GM12878 (cell line): ENCODE data around the gene CENPQ. TPM values are rescaled to one million over a fixed set of nuclear protein-coding genes. Genes with fewer than 3 reads are reported as not detected.

ENCODE experiments used
- ATAC-seq: fragments of 200-7000 bp; cut with Tn5 transposase; 3 replicates; pipeline ENCODE4 v1.9.1; 2020; ENCODE audit warnings: mild to moderate bottlenecking, moderate library complexity
- BruUV-seq: library from RNA; stranded (reverse); fragments of 400-500 nt; replicated peaks from 2 replicates; lab custom pipeline; 2021; lab: Mats Ljungman, UMichigan
- CTCF ChIA-PET: fragments of 300-600 bp; sonication (Branson Sonifier 250); formaldehyde crosslinking; extraction: SDS; loops from one replicate; lab custom pipeline; 2021; ENCODE audit warnings: inconsistent platforms; lab: Yijun Ruan, JAX
- POLR2A ChIA-PET: fragments of 350-600 bp; formaldehyde crosslinking; extraction: SDS; loops from one replicate; lab custom pipeline; 2021; ENCODE audit warnings: inconsistent platforms; lab: Charles Lee
- RAD21 ChIA-PET: fragments of 300-600 bp; sonication (Branson Sonifier 250); formaldehyde crosslinking; loops from one replicate; lab custom pipeline; 2023; ENCODE audit warnings: antibody characterized with exemption; ENCODE audit not compliant: unreplicated experiment; lab: Charles Lee
- SMC1A ChIA-PET: fragments of 300-600 bp; sonication (Branson Sonifier 250); formaldehyde crosslinking; loops from one replicate; lab custom pipeline; 2023; ENCODE audit not compliant: unreplicated experiment, uncharacterized antibody; lab: Charles Lee
- DNase-seq: peaks from one replicate; pipeline ENCODE4 v3.0.0-alpha.2; 2011; ENCODE audit warnings: low read depth, low spot score
- FAIRE-seq: peaks from 3 replicates; lab custom pipeline; 2011; peaks lifted over from hg19 to GRCh38; lab: Jason Lieb, UNC
- H2AFZ ChIP-seq: 2 replicates; pipeline ENCODE4 v1.6.0; 2011; ENCODE audit warnings: low read depth, low read length, control low read depth; ENCODE audit not compliant: control insufficient read depth
- H3K27ac ChIP-seq: 2 replicates; pipeline ENCODE4 v1.5.1; 2011; ENCODE audit warnings: control low read depth; ENCODE audit not compliant: control insufficient read depth, insufficient read depth
- H3K27me3 ChIP-seq, 2 experiments: replicated peaks in 1 of 2; 2 replicates each; pipeline versions ENCODE4 v1.6.0 to v1.6.1; 2011; ENCODE audit warnings: low read length in 1 of 2; ENCODE audit not compliant: control insufficient read depth in 2 of 2, insufficient read depth in 2 of 2
- H3K36me3 ChIP-seq, 2 experiments: 2 replicates each; pipeline ENCODE4 v1.5.1; 2011; ENCODE audit warnings: low read length in 1 of 2; ENCODE audit not compliant: control insufficient read depth in 2 of 2, insufficient read depth in 2 of 2
- H3K4me1 ChIP-seq: 2 replicates; pipeline ENCODE4 v1.6.1; 2011; ENCODE audit warnings: mild to moderate bottlenecking, low read length, moderate library complexity, mixed read lengths; ENCODE audit not compliant: control insufficient read depth, insufficient read depth
- H3K4me2 ChIP-seq: 2 replicates; pipeline ENCODE4 v1.6.0; 2011; ENCODE audit warnings: control low read depth; ENCODE audit not compliant: control insufficient read depth, insufficient read depth
- H3K4me3 ChIP-seq: fragments of 200-600 bp; sonication (generic); 2 replicates; pipeline ENCODE4 v1.5.1; 2016
- H3K79me2 ChIP-seq: 2 replicates; pipeline ENCODE4 v1.6.0; 2011; ENCODE audit warnings: low read length; ENCODE audit not compliant: control insufficient read depth, insufficient read depth
- H3K9ac ChIP-seq: 2 replicates; pipeline ENCODE4 v1.8.0; 2011; ENCODE audit warnings: low read length, control low read depth, mixed read lengths; ENCODE audit not compliant: control insufficient read depth, insufficient read depth
- H3K9me3 ChIP-seq: replicated peaks from 3 replicates; pipeline ENCODE4 v1.5.1; 2011; ENCODE audit warnings: mild to moderate bottlenecking, low read length; ENCODE audit not compliant: control insufficient read depth, insufficient read depth
- H4K20me1 ChIP-seq: 2 replicates; pipeline ENCODE4 v1.6.0; 2011; ENCODE audit not compliant: control insufficient read depth, insufficient read depth
- BACH1 ChIP-seq: fragments of 450-650 bp; IDR thresholded peaks from 2 replicates; pipeline ENCODE4 v1.6.1; 2017; ENCODE audit warnings: mild to moderate bottlenecking, borderline replicate concordance
- BCL11A ChIP-seq: IDR thresholded peaks from 2 replicates; pipeline ENCODE4 v1.6.1; 2011; ENCODE audit warnings: low read depth, low read length
- BRCA1 ChIP-seq: IDR thresholded peaks from 2 replicates; pipeline ENCODE4 v1.6.1; 2011; ENCODE audit warnings: low read depth, low read length, improper control_type of control experiment
- E2F8 ChIP-seq: fragments of 450-650 bp; IDR thresholded peaks from 2 replicates; pipeline ENCODE4 v1.6.1; 2018; ENCODE audit warnings: mild to moderate bottlenecking, low read depth, moderate library complexity; ENCODE audit not compliant: partially characterized antibody
- E4F1 ChIP-seq: fragments of 450-650 bp; IDR thresholded peaks from 2 replicates; pipeline ENCODE4 v1.6.1; 2018; ENCODE audit warnings: borderline replicate concordance, mild to moderate bottlenecking; ENCODE audit not compliant: partially characterized antibody
- IKZF1 ChIP-seq: fragments of 450-650 bp; conservative IDR thresholded peaks from 2 replicates; pipeline ENCODE4 v1.6.1; 2017; ENCODE audit warnings: antibody characterized with exemption, mild to moderate bottlenecking
- IKZF2 ChIP-seq, 2 experiments: fragments of 450-650 bp; IDR thresholded peaks; 2 replicates each; pipeline ENCODE4 v1.6.1; 2017; ENCODE audit warnings: mild to moderate bottlenecking in 2 of 2, moderate library complexity in 2 of 2
- JUND ChIP-seq: IDR thresholded peaks from 2 replicates; pipeline ENCODE4 v1.6.1; 2012; ENCODE audit warnings: low read depth, mild to moderate bottlenecking, low read length, improper control_type of control experiment, moderate library complexity
- KAT2A ChIP-seq: conservative IDR thresholded peaks from 2 replicates; pipeline ENCODE4 v1.6.1; 2011; ENCODE audit warnings: low read depth, low read length; ENCODE audit not compliant: control insufficient read depth
- KLF5 ChIP-seq: fragments of 450-650 bp; IDR thresholded peaks from 2 replicates; pipeline ENCODE4 v1.6.1; 2014; ENCODE audit warnings: mild to moderate bottlenecking; ENCODE audit not compliant: partially characterized antibody
- NFYA ChIP-seq: IDR thresholded peaks from 2 replicates; pipeline ENCODE4 v1.6.1; 2011; ENCODE audit warnings: low read depth, mild to moderate bottlenecking, low read length, improper control_type of control experiment, borderline replicate concordance
- POLR2AphosphoS5 ChIP-seq: IDR thresholded peaks from 2 replicates; pipeline ENCODE4 v1.6.1; 2011; ENCODE audit warnings: mild to moderate bottlenecking, low read length, inconsistent platforms
- SP1 ChIP-seq: IDR thresholded peaks from one replicate; pipeline ENCODE4 v1.6.1; 2011; ENCODE audit warnings: low read depth, low read length
- ZBED1 ChIP-seq: IDR thresholded peaks from 2 replicates; pipeline ENCODE4 v1.6.1; 2016; ENCODE audit warnings: borderline replicate concordance
- ZZZ3 ChIP-seq: IDR thresholded peaks from 2 replicates; pipeline ENCODE4 v1.6.1; 2011; ENCODE audit warnings: low read depth; ENCODE audit not compliant: control insufficient read depth, insufficient read length
- WGBS: methylation state at CpG from one replicate; pipeline ENCODE4 v1.1.6; 2016; ENCODE audit warnings: low lambda C conversion rate; ENCODE audit not compliant: insufficient replicate concordance, insufficient coverage; ENCODE audit errors: missing lambda C conversion rate; 5-methylcytosine and 5-hydroxymethylcytosine counted together
- in situ Hi-C: fragments of 300-500 bp; cut with MboI; formaldehyde crosslinking; loops from 9 replicates; pipeline ENCODE4 v1.14.3; 2018; ENCODE audit warnings: mixed read lengths
- intact Hi-C: fragments of 100-400 bp; cut with micrococcal nuclease; formaldehyde crosslinking; loops from one replicate; pipeline ENCODE4 v1.14.2; 2022; ENCODE audit not compliant: unreplicated experiment
- polyA plus RNA-seq, 11 experiments: library from polyadenylated mRNA; depleted of rRNA in 4 of 11; unstranded in 6 of 11; stranded (reverse) in 5 of 11; fragments of >200 nt; fragmentation: Nextera tagmentation in 4 of 11; fragmentation: Illumina TruSeq in 1 of 11; extraction: Ambion mirVana in 4 of 11; extraction: Trizol in 1 of 11; gene quantifications; 1 replicate in 1 of 11; 2 replicates in 10 of 11; pipeline versions ENCODE4 v1.2.1 to v1.2.3, GENCODE V29; 2011 to 2016; ENCODE audit warnings: inconsistent platforms in 2 of 11, missing spikeins in 2 of 11, low read depth in 1 of 11
- total RNA-seq, 4 experiments: library from RNA; depleted of rRNA in 3 of 4; stranded (reverse); fragments of >200 nt in 3 of 4; fragmentation: Illumina TruSeq in 1 of 4; extraction: Trizol in 1 of 4; gene quantifications; 2 replicates each; pipeline versions ENCODE4 v1.2.1 to v1.2.3, GENCODE V29; 2013 to 2021

CENPQ gene
- total and polyA plus RNA-seq, 10 of the 15 experiments (the other 5 are each of a cell fraction or from before 2014, with no cell fraction given): 7.4 to 34.2 (median 17.8) TPM

GRCh38 chr6:49535795-49536194 is 72.6 kb downstream of the CENPQ start:
- H3K27ac ChIP-seq: no peak overlapping the region
- POLR2A ChIA-PET: no interaction called here
- H3K9me3 ChIP-seq: no peaks in the 10 kb centered on the region
- in situ Hi-C loops: no loop called here
- SMC1A ChIA-PET: no interaction called here
- H3K27me3 ChIP-seq: no peaks in the 10 kb centered on the region
- CTCF ChIA-PET: interaction anchor here (1.1 to 1.7 kb wide), 3 partner anchors 8 to 88 kb away, joined by 3 to 10 read pairs (median 5); no protein-coding TSS in a partner anchor
- no peak for FAIRE-seq
- no peak overlapping the region for H3K4me3 ChIP-seq
- no peak overlapping the region for H3K4me2 ChIP-seq
- 39% methylated on average over 5 of the region's 5 CpGs for WGBS
- H3K9ac ChIP-seq: no peak overlapping the region
- ATAC-seq: no peak
- H4K20me1 ChIP-seq: no peaks in the 10 kb centered on the region
- no peak overlapping the region for H2AFZ ChIP-seq
- no peak for TF ChIP-seq KAT2A
- intact Hi-C loops: no loop called here
- no TSS peak for BruUV-seq
- DNase-seq: no peak
- no peaks in the 10 kb centered on the region for H3K79me2 ChIP-seq
- H3K36me3 ChIP-seq: no peaks in the 10 kb centered on the region
- RAD21 ChIA-PET: no interaction called here
- no peaks in the 10 kb centered on the region for H3K4me1 ChIP-seq

- H3K27ac ChIP-seq: no peak overlapping the region
- H2AFZ ChIP-seq: no peak overlapping the region
- intact Hi-C loops (no loop called here), in situ Hi-C loops (no loop called here)
- ATAC-seq (no peak), FAIRE-seq (no peak), DNase-seq (no peak)
- H3K9ac ChIP-seq: no peak overlapping the region
- no peaks in the 10 kb centered on the region for H4K20me1 ChIP-seq
- no peaks in the 10 kb centered on the region for H3K27me3 ChIP-seq
- SMC1A ChIA-PET: no interaction called here
- H3K36me3 ChIP-seq: no peaks in the 10 kb centered on the region
- H3K9me3 ChIP-seq: no peaks in the 10 kb centered on the region
- H3K4me1 ChIP-seq: no peaks in the 10 kb centered on the region
- RAD21 ChIA-PET: no interaction called here
- H3K79me2 ChIP-seq: no peaks in the 10 kb centered on the region
- no peak overlapping the region for H3K4me3 ChIP-seq
- CTCF ChIA-PET: no interaction called here
- POLR2A ChIA-PET: no interaction called here
- no TSS peak for BruUV-seq
- WGBS: 55% methylated on average over 3 of the region's 3 CpGs
- no peak overlapping the region for H3K4me2 ChIP-seq
- TF ChIP-seq E4F1 (no peak), BCL11A (no peak), BRCA1 (no peak), ZBED1 (no peak), ZZZ3 (no peak), KLF5 (no peak), NFYA (no peak), JUND (no peak), POLR2AphosphoS5 (no peak), E2F8 (no peak), SP1 (no peak), BACH1 (no peak), IKZF2 (IDR thresholded peaks at IDR 0.05) (no peak), IKZF1 (no peak)
Observed at GRCh38 chr6:49539102-49539501, 75.9 kb downstream of the CENPQ start.
